AG20443 (cell line): ENCODE results near the gene NBEA.

Experiments
- DNase-seq: peaks from one replicate; pipeline ENCODE4 v3.0.0; 2012; ENCODE audit warnings: low spot score, mixed read lengths

NBEA gene

GRCh38 chr13:35266412-35266811, 324.3 kb downstream of the NBEA start:
- DNase-seq, result no peak

DNA sequence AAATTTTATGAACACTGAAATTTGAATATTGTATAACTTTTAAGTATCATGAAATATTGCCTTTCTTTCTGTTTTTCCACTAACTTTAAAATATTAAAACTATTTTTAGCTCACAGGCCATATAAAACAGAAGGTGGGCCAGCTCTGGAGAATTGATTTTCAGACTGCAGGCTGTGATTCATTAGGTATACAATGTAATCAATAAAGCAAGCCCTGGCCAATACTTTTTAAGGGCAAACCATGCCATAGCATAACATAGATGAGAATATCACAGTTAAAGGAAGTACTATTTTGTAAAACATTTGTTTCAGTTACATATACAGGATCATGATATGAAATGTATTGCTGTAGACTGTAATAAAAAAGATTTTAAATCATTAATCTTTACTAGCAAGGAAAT, 336.8 kb downstream of the NBEA start:
- DNase-seq, result no peak

- no peak for DNase-seq
These were observed 337.4 kb downstream of the NBEA start for GRCh38 chr13:35279500-35279899.

GRCh38 chr13:35283856-35284255, 341.8 kb downstream of the NBEA start:
- DNase-seq, result no peak

- DNase-seq, result no peak
These were observed 343.6 kb downstream of the NBEA start for GRCh38 chr13:35285677-35286076.

DNA sequence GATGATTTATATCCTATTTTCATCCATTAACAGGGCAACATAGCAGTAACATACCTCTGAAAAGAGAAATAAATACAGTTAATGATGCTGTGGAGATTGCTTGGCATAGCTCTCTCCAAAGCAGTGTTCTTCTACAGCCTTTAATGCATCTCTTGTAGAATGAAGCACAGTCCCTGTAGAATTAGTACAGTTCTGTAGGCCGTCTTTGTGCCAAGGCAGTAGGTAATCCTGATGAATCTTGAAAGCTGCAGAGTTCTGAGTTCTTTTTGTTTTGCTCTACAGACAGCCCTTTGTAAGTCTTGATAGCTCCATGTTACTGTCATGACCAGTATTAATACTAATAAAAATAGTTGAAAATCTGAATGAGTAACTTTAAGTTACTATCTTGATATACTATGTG, 350.3 kb downstream of the NBEA start:
- DNase-seq, result no peak

DNA sequence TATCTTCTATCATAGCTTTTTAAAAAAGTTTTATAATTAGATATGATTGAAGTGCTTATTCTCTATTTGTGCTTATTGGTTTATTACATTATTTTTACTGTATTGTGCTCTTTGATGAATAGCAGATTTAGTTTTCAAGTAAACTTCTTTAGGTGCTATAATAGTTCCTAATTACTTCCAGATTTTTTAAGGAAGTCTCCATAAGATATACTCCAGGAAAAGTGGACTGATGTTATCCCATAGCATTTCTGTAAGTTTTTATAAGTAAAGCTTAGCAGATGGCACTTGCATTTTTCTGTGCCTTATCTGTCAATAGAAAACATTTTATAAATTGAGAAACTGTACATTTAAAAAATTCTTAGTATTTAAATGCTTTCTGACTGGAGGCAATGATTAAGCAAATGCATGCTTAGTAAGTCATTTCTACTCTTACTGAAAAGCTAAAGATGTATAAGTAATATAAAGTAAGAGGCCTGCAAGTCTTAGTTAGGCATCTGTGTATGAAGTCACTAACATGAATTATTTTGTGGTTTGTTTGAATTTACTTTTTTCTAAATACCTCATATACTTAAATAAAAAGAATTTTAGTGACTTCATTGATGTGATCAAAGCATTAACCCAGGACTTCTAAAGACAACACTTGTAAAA, 351.6 kb downstream of the NBEA start:
- no peak for DNase-seq

DNA sequence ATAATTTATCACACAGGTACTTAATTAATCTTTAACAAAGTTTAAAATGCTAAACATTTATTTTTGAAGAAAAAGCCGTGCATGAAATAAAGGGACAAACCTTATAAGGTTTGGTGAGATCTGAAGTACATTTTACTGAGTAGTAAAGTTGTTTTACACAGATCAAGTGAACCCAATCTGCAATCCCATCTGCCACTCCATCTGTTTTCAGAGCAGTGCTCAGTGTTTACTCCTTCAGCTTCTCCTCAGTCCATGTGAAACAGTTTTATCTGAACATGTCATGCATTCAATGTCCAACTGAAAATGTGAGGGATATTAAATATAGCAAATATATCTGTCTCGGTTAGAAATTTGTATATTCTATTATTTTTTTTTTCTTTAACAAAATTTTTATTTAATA, 367.6 kb downstream of the NBEA start:
- DNase-seq, result no peak

DNA sequence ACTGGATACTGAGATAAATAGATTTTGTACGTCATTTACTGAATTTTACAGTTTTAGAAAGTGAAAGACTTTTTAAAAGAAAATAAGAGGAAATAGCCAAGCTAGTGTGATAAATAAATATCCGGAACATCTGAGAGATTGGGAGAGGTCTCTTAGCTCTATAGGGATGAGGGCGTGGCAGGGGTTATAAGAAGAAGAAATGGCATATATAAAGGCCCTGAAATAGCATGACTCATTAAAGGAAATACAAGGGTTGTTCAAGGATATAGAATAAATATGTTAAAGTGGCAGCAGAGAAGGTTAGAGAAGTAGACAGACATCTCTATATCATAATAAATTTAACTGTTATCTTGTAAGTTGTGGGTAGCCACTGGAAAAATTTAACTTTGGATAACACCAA, 390.1 kb downstream of the NBEA start:
- DNase-seq, result no peak

DNA sequence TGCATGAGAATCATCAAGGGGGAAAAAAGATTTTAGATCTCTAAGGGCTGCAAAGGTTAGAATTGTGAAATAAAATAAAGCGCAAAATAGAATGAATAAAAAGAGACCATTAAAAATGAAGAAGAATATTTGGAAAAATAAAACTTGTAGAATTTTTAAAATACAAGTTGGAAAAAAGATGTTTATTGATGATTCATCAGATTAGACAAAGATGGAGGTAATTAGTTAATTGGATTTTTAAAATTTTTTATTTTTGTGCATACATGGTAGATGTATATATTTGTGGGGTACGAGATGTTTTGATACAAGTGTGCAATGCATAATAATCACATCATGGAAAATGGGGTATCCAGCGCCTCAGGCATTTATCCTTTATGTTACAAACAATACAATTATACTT, 391.1 kb downstream of the NBEA start:
- DNase-seq, result no peak

DNA sequence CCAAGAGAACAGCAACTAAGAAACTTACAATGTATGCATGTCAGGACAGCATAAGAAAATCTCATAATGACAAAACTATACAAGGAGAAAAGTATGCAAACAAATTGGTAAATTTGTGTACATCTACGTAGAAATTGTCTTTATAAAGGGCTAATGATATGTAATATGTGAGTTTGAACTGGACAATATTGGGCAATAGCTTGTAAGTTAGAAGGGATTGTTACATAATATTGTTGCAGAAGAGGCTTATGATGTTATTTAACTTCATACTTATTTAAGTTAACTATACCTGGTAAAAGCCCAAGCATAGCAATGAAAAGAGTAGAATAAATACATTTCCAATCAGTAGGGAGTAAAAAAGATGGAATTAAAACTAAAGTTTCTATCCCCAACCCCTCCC, 400.4 kb downstream of the NBEA start:
- no peak for DNase-seq

GRCh38 chr13:35343417-35343816, 401.3 kb downstream of the NBEA start:
- DNase-seq, result no peak

DNA sequence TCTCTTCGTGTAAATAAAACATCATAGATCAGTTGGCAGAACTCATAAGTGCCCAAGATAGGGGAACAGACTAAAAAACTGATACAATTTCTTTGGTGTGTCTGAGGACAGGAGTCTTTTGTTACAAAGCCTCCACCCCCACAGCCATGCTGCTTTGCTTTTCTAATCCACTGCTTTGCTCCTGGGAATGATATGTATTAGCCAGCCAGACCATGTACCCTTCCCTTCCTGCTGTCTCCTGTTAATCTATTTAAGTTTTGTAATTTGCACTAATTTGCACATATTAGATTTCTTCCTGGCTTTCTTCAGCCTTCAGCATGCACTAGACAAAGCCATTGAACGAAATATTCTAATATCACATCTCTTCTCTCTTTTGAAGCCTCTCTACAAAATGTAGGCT, 403.9 kb downstream of the NBEA start:
- no peak for DNase-seq

DNA sequence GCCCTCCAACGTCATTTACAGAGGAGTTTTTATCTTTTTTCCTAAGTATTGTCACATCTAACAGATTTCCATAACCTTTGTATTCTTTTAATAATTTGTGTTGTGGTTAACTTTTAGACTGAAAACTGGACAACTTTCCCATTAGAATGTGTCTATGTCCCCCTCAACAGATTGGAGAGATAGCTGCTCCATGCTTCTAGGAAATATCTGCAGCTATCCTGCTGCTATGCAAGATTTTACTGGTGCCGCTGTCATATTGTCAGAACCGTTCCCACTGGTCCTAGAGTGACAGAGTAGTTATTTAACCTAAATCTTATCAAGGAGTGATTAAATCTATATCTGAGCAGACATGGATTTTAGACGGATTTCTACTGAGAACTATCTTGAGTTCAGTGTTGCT, 404.4 kb downstream of the NBEA start:
- DNase-seq, result no peak

GRCh38 chr13:35347679-35348205, 405.7 kb downstream of the NBEA start:
- no peak for DNase-seq

GRCh38 chr13:35349052-35349451, 407.0 kb downstream of the NBEA start:
- no peak for DNase-seq

DNA sequence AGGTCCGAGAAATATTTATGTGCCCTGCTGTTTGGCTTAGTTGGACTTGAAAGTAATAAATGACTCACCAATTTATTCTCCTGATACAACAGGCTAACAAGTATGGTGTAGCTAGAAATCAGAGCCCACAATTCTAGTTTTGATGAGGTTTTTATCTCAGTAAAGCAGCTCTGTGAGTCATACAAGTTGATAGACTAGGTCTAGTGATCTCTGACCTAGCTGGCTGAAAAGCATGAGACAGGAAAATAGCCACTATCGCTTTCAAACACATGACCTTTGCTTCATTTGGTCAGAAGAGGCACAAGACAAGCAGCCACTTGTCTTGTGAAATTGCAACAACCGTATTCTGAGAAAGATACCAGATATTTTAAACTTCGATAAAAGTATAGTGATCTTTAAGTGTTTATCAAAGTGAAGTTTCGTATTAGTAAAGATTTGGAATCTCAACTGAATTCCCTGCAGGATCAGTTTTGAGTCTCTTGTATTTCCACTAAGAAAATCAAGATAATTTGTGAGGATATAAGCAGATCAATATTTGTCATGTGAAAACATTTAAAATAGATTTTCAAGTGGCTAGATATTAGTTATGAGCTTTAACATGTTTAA, 407.7 kb downstream of the NBEA start:
- no peak for DNase-seq

DNA sequence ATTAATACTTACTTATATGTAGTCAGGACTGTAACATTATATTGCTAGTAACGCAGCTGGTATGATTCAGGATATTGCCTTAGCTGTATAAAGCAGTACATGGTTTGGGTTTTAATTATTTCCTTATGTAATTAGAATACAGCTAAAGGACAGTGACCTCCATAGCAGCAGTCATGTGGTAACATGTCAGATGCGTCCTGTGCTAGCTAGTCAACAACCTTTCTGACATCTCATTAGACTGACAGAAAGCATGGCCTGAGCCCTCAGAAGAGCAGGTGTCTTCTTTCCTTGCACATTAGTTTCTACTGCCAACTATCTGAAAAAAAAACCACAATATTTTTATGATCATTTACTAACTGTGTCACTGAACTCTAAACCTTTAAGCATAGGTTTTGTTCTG, 412.2 kb downstream of the NBEA start:
- no peak for DNase-seq

DNA sequence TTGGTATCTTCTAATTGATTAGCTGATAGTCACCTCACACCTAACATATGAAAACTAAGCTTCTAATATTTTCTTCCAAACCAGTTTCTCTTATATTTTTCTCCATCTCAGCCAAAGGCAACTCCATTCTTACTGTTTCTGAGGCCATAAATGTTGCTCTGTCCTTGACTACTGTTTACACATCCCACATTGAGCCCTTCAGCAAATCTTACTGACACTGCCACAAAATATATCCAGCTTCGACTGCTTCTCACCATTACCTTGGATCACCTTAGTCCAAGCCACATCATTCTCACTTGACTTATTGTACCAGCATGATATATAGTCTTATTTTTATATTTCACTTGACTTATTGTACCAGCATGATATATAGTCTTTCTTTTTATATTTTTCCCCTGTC, 412.8 kb downstream of the NBEA start:
- DNase-seq, result no peak

DNA sequence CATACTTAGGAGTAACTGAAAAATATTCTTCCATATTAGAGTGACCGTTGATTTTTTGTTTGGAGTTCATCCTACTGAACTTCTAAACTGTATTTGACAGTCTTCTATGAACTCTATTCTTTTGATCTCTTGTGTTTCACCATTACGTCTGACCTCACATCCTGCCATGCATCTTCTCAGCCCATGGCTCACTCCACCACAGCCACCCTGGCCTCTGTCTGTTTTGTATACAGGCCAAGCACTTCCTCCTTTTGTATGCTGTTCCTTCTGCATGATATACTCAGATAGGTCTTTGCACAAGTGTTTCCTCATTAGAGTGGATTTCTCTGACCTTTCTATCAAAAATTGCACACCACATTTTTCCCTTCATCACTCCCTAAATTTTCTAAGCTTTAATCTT, 414.5 kb downstream of the NBEA start:
- DNase-seq, result no peak

GRCh38 chr13:35365883-35366282, 423.8 kb downstream of the NBEA start:
- DNase-seq, result no peak

GRCh38 chr13:35367586-35367985, 425.5 kb downstream of the NBEA start:
- DNase-seq, result no peak

DNA sequence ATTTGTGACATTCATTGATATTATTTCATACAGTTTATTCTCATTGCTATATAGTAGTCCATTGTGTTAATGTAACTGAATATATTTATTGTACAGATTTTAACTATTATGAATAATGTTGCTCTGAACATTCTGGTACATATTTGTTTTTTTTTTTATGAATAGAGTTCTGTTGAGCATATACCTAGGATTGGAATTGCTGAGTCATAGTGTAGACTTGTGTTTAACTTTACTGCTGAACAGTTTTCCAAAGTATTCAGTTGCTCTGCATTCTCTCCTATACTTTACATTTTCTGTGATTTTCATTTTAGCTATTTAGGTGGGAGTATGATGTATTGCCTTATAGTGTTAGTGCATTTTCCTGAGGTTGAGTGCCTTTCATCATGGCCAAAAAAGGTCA, 436.9 kb downstream of the NBEA start:
- DNase-seq, result no peak

- no peak for DNase-seq
These were observed 437.6 kb downstream of the NBEA start for GRCh38 chr13:35379663-35380062.
